Amygdala (tissue), 56 donors: ENCODE measurements around the gene SETBP1.

Experiments used
- DNase-seq, 56 donors: peaks; one replicate each; lab custom pipeline; 2025; lab: John Stamatoyannopoulos, UW

SETBP1 gene

GRCh38 chr18:45116116-45116515, 435.4 kb downstream of the SETBP1 start:
- DNase-seq = no peak
